K562 (cell line): ENCODE data around the gene MYH7B. TPM values are rescaled to one million over a fixed set of nuclear protein-coding genes. Genes with fewer than 3 reads are reported as not detected.
A peak's percentile ranks its signal among the peaks of the same experiment; 100 is the strongest.

Source experiments
- ATAC-seq: fragments of 200-7000 bp; cut with Tn5 transposase; 3 replicates; pipeline ENCODE4 v1.9.1; 2020; ENCODE audit warnings: moderate library complexity
- BruUV-seq: library from RNA; stranded (reverse); fragments of 400-500 nt; replicated peaks from 2 replicates; lab custom pipeline; 2021; lab: Mats Ljungman, UMichigan
- CTCF ChIA-PET: fragments of 300-600 bp; formaldehyde crosslinking; extraction: SDS; loops from one replicate; lab custom pipeline; 2021; ENCODE audit warnings: low intra/inter-chr PET ratio; lab: Yijun Ruan, JAX
- POLR2A ChIA-PET: fragments of 300-600, 350-650 bp; sonication (Branson Sonifier 250); formaldehyde crosslinking; extraction: SDS; loops from one replicate; lab custom pipeline; 2021; ENCODE audit warnings: antibody characterized with exemption, inconsistent platforms; lab: Yijun Ruan, JAX
- DNase-seq, 4 experiments: peaks; one replicate each; pipeline versions ENCODE4 v3.0.0 to v3.0.0-alpha.2; 2011 to 2018; ENCODE audit warnings: low spot score in 3 of 4, mixed read lengths in 3 of 4; ENCODE audit errors: extremely low read depth in 1 of 4
- FAIRE-seq: peaks from 2 replicates; lab custom pipeline; 2011; peaks lifted over from hg19 to GRCh38; lab: Jason Lieb, UNC
- H2AFZ ChIP-seq: 2 replicates; pipeline ENCODE4 v1.6.0; 2011; ENCODE audit warnings: low read depth, low read length, control low read depth, inconsistent platforms
- H3K27ac ChIP-seq: fragments of 200-600 bp; 3 replicates; pipeline ENCODE4 v1.8.0; 2011; ENCODE audit warnings: low read depth, mild to moderate bottlenecking, control low read depth, inconsistent platforms, low read length, moderate library complexity, mixed read lengths; ENCODE audit errors: extremely low read depth
- H3K27me3 ChIP-seq, 2 experiments: fragments of 300-600 bp in 1 of 2; 2 replicates in 1 of 2; 3 replicates in 1 of 2; pipeline versions ENCODE4 v1.6.0 to v1.8.0; 2011; ENCODE audit warnings: inconsistent platforms in 2 of 2, low read length in 2 of 2, mild to moderate bottlenecking in 1 of 2, mixed read lengths in 1 of 2, moderate library complexity in 1 of 2; ENCODE audit not compliant: control insufficient read depth in 2 of 2, insufficient read depth in 2 of 2
- H3K36me3 ChIP-seq: fragments of 300-600 bp; 3 replicates; pipeline ENCODE4 v1.8.0; 2011; ENCODE audit warnings: mild to moderate bottlenecking, low read length, inconsistent platforms; ENCODE audit not compliant: control insufficient read depth, insufficient read depth
- H3K4me1 ChIP-seq, 2 experiments: fragments of 200-600 bp in 1 of 2; replicated peaks in 1 of 2; 2 replicates in 1 of 2; 3 replicates in 1 of 2; pipeline versions ENCODE4 v1.5.1 to v1.8.0; 2011; ENCODE audit warnings: inconsistent platforms in 2 of 2, low read length in 2 of 2, mild to moderate bottlenecking in 1 of 2, mixed read lengths in 1 of 2, moderate library complexity in 1 of 2; ENCODE audit not compliant: control insufficient read depth in 2 of 2, insufficient read depth in 2 of 2
- H3K4me2 ChIP-seq: 2 replicates; pipeline ENCODE4 v1.6.1; 2011; ENCODE audit warnings: low read length, control low read depth, inconsistent platforms, mixed read lengths; ENCODE audit not compliant: insufficient read depth
- H3K4me3 ChIP-seq: fragments of 200-600 bp; sonication (generic), shearing (Covaris generic); 2 replicates; pipeline ENCODE4 v1.5.1; 2016; ENCODE audit warnings: control low read depth, inconsistent platforms
- H3K79me2 ChIP-seq: fragments of 200-600 bp; 3 replicates; pipeline ENCODE4 v1.8.0; 2011; ENCODE audit warnings: low read length, inconsistent platforms; ENCODE audit not compliant: control insufficient read depth, insufficient read depth
- H3K9ac ChIP-seq, 2 experiments: 2 replicates each; pipeline versions ENCODE4 v1.6.0 to v1.6.1; 2011; ENCODE audit warnings: low read depth in 2 of 2, low read length in 2 of 2, control low read depth in 1 of 2, inconsistent platforms in 1 of 2, mild to moderate bottlenecking in 1 of 2, mixed read lengths in 1 of 2; ENCODE audit not compliant: insufficient read depth in 1 of 2
- H3K9me1 ChIP-seq: one replicate; pipeline ENCODE4 v1.6.0; 2011; ENCODE audit warnings: inconsistent platforms, mild to moderate bottlenecking, low read length, moderate library complexity; ENCODE audit not compliant: control insufficient read depth, insufficient read depth
- H3K9me3 ChIP-seq: replicated peaks from 2 replicates; pipeline ENCODE4 v1.5.1; 2011; ENCODE audit warnings: low read depth, low read length, inconsistent platforms; ENCODE audit not compliant: control insufficient read depth, insufficient read depth
- H4K20me1 ChIP-seq: replicated peaks from 2 replicates; pipeline ENCODE4 v1.6.1; 2011; ENCODE audit warnings: low read length, inconsistent platforms, mixed read lengths; ENCODE audit not compliant: control insufficient read depth, insufficient read depth
- CBFA2T3 ChIP-seq: fragments of 450-650 bp; IDR thresholded peaks from 2 replicates; pipeline ENCODE4 v1.6.1; 2017
- ESRRA ChIP-seq: fragments of 450-650 bp; IDR thresholded peaks from 2 replicates; pipeline ENCODE4 v1.6.1; 2014; ENCODE audit warnings: low read depth, mild to moderate bottlenecking, moderate library complexity, borderline replicate concordance
- HMG20A ChIP-seq: fragments of 450-650 bp; formaldehyde crosslinking; conservative IDR thresholded peaks from 2 replicates; pipeline ENCODE4 v1.4.0; 2020; ENCODE audit warnings: mild to moderate bottlenecking, mixed read lengths
- MEF2D ChIP-seq: conservative IDR thresholded peaks from 2 replicates; pipeline ENCODE4 v1.6.1; 2016; ENCODE audit warnings: low read depth, missing genetic modification characterization, missing compliant biosample characterization
- NR2C2 ChIP-seq, 2 experiments: fragments of 200-800 bp in 1 of 2; sonication (Bioruptor generic) in 1 of 2; sonication (generic) in 1 of 2; formaldehyde crosslinking in 1 of 2; IDR thresholded peaks; 2 replicates each; pipeline versions ENCODE4 v1.6.1 to v1.8.0; 2016 to 2022; ENCODE audit warnings: mild to moderate bottlenecking in 1 of 2, missing compliant biosample characterization in 1 of 2, missing genetic modification characterization in 1 of 2, missing genetic modification reagents in 1 of 2
- PHB ChIP-seq: fragments of 250-450 bp; sonication (Bioruptor Pico); IDR thresholded peaks from 2 replicates; pipeline ENCODE4 v1.5.0; 2021
- RBM15 ChIP-seq: fragments of 200-400 bp; formaldehyde crosslinking; IDR thresholded peaks from 2 replicates; pipeline ENCODE4 v1.6.1; 2018; ENCODE audit warnings: mild to moderate bottlenecking, low read length, moderate library complexity; ENCODE audit not compliant: insufficient read depth
- SETDB1 ChIP-seq: IDR thresholded peaks from one replicate; pipeline ENCODE4 v1.6.1; 2012; ENCODE audit warnings: low read length, control low read depth, inconsistent platforms
- SP1 ChIP-seq: sonication (generic); formaldehyde crosslinking; IDR thresholded peaks from 2 replicates; pipeline ENCODE4 v1.8.1; 2022; ENCODE audit warnings: mild to moderate bottlenecking, missing genetic modification reagents
- TAL1 ChIP-seq: fragments of 450-650 bp; IDR thresholded peaks from 2 replicates; pipeline ENCODE4 v1.6.1; 2016; ENCODE audit warnings: mild to moderate bottlenecking
- TCF3 ChIP-seq: sonication (generic); formaldehyde crosslinking; IDR thresholded peaks from 2 replicates; pipeline ENCODE4 v1.4.0; 2020; ENCODE audit warnings: mild to moderate bottlenecking, missing genetic modification reagents
- TEAD4 ChIP-seq, 2 experiments: sonication (generic) in 1 of 2; formaldehyde crosslinking in 1 of 2; IDR thresholded peaks; 2 replicates each; pipeline versions ENCODE4 v1.6.1 to v1.8.0; 2012 to 2022; ENCODE audit warnings: borderline replicate concordance in 1 of 2, inconsistent platforms in 1 of 2, low read length in 1 of 2, mild to moderate bottlenecking in 1 of 2, missing genetic modification reagents in 1 of 2
- ZC3H4 ChIP-seq: sonication (generic); formaldehyde crosslinking; IDR thresholded peaks from 2 replicates; pipeline ENCODE4 v1.9.0; 2021; ENCODE audit warnings: missing genetic modification reagents, borderline replicate concordance
- ZKSCAN3 ChIP-seq: fragments of 250-450 bp; sonication (Bioruptor Pico); IDR thresholded peaks from 2 replicates; pipeline ENCODE4 v1.4.0; 2020
- ZNF347 ChIP-seq: fragments of 450-650 bp; formaldehyde crosslinking; IDR thresholded peaks from 2 replicates; pipeline ENCODE4 v1.4.0; 2020; ENCODE audit warnings: low read depth, mild to moderate bottlenecking, moderate library complexity
- ZNF57 ChIP-seq: fragments of 450-650 bp; formaldehyde crosslinking; IDR thresholded peaks from 2 replicates; pipeline ENCODE4 v1.4.0; 2020; ENCODE audit warnings: mild to moderate bottlenecking, moderate library complexity
- ZNF696 ChIP-seq: fragments of 250-450 bp; sonication (Bioruptor Pico); conservative IDR thresholded peaks from 2 replicates; pipeline ENCODE4 v1.4.0; 2020; ENCODE audit warnings: mild to moderate bottlenecking, moderate library complexity
- WGBS: fragments of 100-300 bp; shearing (Covaris generic); methylation state at CpG from one replicate; pipeline ENCODE4 v1.1.6; 2016; ENCODE audit warnings: low coverage, mixed read lengths; ENCODE audit not compliant: insufficient coverage; ENCODE audit errors: missing lambda C conversion rate; 5-methylcytosine and 5-hydroxymethylcytosine counted together
- in situ Hi-C: fragments of 300-500 bp; cut with MboI; formaldehyde crosslinking; loops from 4 replicates; pipeline ENCODE4 v1.15.0; 2018; ENCODE audit warnings: inconsistent platforms, mixed read lengths
- intact Hi-C: fragments of 100-400 bp; cut with micrococcal nuclease; formaldehyde crosslinking; loops from 2 replicates; pipeline ENCODE4 v1.14.2; 2022
- polyA plus RNA-seq, 8 experiments: library from polyadenylated mRNA; depleted of rRNA in 4 of 8; stranded (reverse) in 5 of 8; unstranded in 3 of 8; fragments of >200 nt; fragmentation: Nextera tagmentation in 2 of 8; fragmentation: Illumina TruSeq in 1 of 8; extraction: Ambion mirVana in 2 of 8; extraction: Trizol in 1 of 8; gene quantifications; 2 replicates each; pipeline versions ENCODE4 v1.2.1 to v1.2.3, GENCODE V29; 2011 to 2014; ENCODE audit warnings: inconsistent platforms in 1 of 8, missing spikeins in 1 of 8
- total RNA-seq, 7 experiments: library from RNA; depleted of rRNA in 6 of 7; stranded (reverse); fragments of >200 nt in 6 of 7; fragmentation: Illumina TruSeq in 2 of 7; extraction: Trizol in 2 of 7; gene quantifications; 2 replicates each; pipeline versions ENCODE4 v1.2.1 to v1.2.3, GENCODE V29; 2011 to 2021; ENCODE audit warnings: low replicate concordance in 1 of 7
- TF ChIP-seq, protein P1 (sequence below): fragments of 450-650 bp; IDR thresholded peaks from one replicate; pipeline ENCODE4 v1.6.1; 2018; ENCODE audit warnings: mild to moderate bottlenecking, moderate library complexity; ENCODE audit not compliant: partially characterized antibody

The MYH7B gene
- total and polyA plus RNA-seq, 9 of the 15 experiments (the other 6 are each of a cell fraction or from before 2014, with no cell fraction given): 0.07 to 0.34 (median 0.13) TPM; not detected in 3

GRCh38 chr20:34915749-34916455, 39.8 kb upstream of the MYH7B start:
- Histone ChIP-seq H3K27ac (no peak overlapping the region), H3K27me3 (no peaks in the 10 kb centered on the region), H3K79me2 (no peaks in the 10 kb centered on the region), H4K20me1 (no peaks in the 10 kb centered on the region; the same call in 1 of the 2 replicates), H3K36me3 (peaks cover 75% of the 10 kb centered on the region), H3K4me2 (no peak overlapping the region), H3K4me3 (no peak overlapping the region), H3K9me1 (no peaks in the 10 kb centered on the region), H3K4me1 (peaks cover 4 to 13% of the 10 kb centered on the region in 2 experiments; a peak in 3 of 5 replicates), H3K9ac (no peak overlapping the region), H3K9me3 (peaks cover 2% of the 10 kb centered on the region; the same call in 1 of the 2 replicates), H2AFZ (no peak overlapping the region)
- POLR2A ChIA-PET: interaction anchor here (0.5 kb wide), 1 partner anchor 10 kb away, joined by 4 read pairs; no protein-coding TSS in a partner anchor
- no peak for ATAC-seq
- FAIRE-seq: no peak
- WGBS: 44% methylated on average over 4 of the region's 4 CpGs
- CTCF ChIA-PET: no interaction called here
- no peak for TF ChIP-seq NR2C2 (CRISPR knock-in tag; IDR thresholded peaks at IDR 0.05)
- TF ChIP-seq NR2C2 (tag; IDR thresholded peaks at IDR 0.05): no peak
- no peak for TF ChIP-seq PHB
- peak; percentile 41 for TF ChIP-seq CBFA2T3
- TF ChIP-seq TAL1: peak; percentile 33; the same call in 1 of the 2 replicates
- TF ChIP-seq ESRRA: peak; percentile 65; the same call in 1 of the 2 replicates
- TF ChIP-seq ZC3H4 (CRISPR knock-in tag): no peak
- peak; percentile 47; the same call in 1 of the 2 replicates for TF ChIP-seq TEAD4 (IDR thresholded peaks at IDR 0.05; ENCODE audit: low read length)
- no peak for TF ChIP-seq TEAD4 (CRISPR knock-in tag; IDR thresholded peaks at IDR 0.05; ENCODE audit: borderline replicate concordance)
- no peak for TF ChIP-seq ZNF347
- no peak for TF ChIP-seq RBM15
- TF ChIP-seq, protein P1, sequence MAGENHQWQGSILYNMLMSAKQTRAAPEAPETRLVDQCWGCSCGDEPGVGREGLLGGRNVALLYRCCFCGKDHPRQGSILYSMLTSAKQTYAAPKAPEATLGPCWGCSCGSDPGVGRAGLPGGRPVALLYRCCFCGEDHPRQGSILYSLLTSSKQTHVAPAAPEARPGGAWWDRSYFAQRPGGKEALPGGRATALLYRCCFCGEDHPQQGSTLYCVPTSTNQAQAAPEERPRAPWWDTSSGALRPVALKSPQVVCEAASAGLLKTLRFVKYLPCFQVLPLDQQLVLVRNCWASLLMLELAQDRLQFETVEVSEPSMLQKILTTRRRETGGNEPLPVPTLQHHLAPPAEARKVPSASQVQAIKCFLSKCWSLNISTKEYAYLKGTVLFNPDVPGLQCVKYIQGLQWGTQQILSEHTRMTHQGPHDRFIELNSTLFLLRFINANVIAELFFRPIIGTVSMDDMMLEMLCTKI: no peak
- TF ChIP-seq SETDB1: no peak
- TF ChIP-seq ZKSCAN3: no peak
- TF ChIP-seq HMG20A (CRISPR knock-in tag): no peak
- 0 out of 2 replicates have a peak, but pooled peaks have one; percentile 8 for TF ChIP-seq TCF3 (CRISPR knock-in tag)
- TF ChIP-seq ZNF696: no peak
- no peak for TF ChIP-seq MEF2D
- TF ChIP-seq ZNF57: no peak
- no peak for TF ChIP-seq SP1 (CRISPR knock-in tag)
- intact Hi-C loops (no loop called here), in situ Hi-C loops (no loop called here)
- no TSS peak for BruUV-seq
- DNase-seq: no peak
